CD4-positive, alpha-beta memory T cell (primary cell): ENCODE data around the gene OR7C2. TPM values are rescaled to one million over a fixed set of nuclear protein-coding genes. Genes with fewer than 3 reads are reported as not detected.

Source experiments
- CTCF ChIA-PET: fragments of 350-600 bp; sonication (Branson Sonifier 250); formaldehyde crosslinking; loops from one replicate; lab custom pipeline; 2021; ENCODE audit warnings: inconsistent platforms; ENCODE audit not compliant: partially characterized antibody; lab: Charles Lee
- POLR2A ChIA-PET: fragments of 350-600 bp; sonication (Branson Sonifier 250); formaldehyde crosslinking; loops from one replicate; lab custom pipeline; 2021; ENCODE audit not compliant: partially characterized antibody; lab: Charles Lee
- DNase-seq, 5 donors: peaks; one replicate each; pipeline versions ENCODE4 v3.0.0 to v3.0.0-alpha.2; 2020 to 2022; ENCODE audit warnings: mixed read lengths in 1 of 5
- H3K27ac ChIP-seq: one replicate; pipeline ENCODE4 v1.7.0; 2013; ENCODE audit warnings: low read depth, low read length
- H3K27me3 ChIP-seq: 2 replicates; pipeline ENCODE4 v1.7.0; 2013; ENCODE audit warnings: mild to moderate bottlenecking, low read length, moderate library complexity; ENCODE audit not compliant: insufficient read depth
- H3K36me3 ChIP-seq: 2 replicates; pipeline ENCODE4 v1.7.0; 2013; ENCODE audit warnings: mild to moderate bottlenecking, low read length, moderate library complexity; ENCODE audit not compliant: insufficient read depth
- H3K4me1 ChIP-seq: 2 replicates; pipeline ENCODE4 v1.7.0; 2013; ENCODE audit warnings: mild to moderate bottlenecking, low read length, moderate library complexity; ENCODE audit not compliant: insufficient read depth
- H3K4me3 ChIP-seq, 2 donors: one replicate each; pipeline ENCODE4 v1.7.0; 2013; ENCODE audit warnings: low read length in 2 of 2, mild to moderate bottlenecking in 1 of 2
- H3K9me3 ChIP-seq, 2 donors: one replicate each; pipeline ENCODE4 v1.7.0; 2013; ENCODE audit warnings: low read length in 2 of 2, control low read depth in 1 of 2; ENCODE audit not compliant: control insufficient read depth in 1 of 2
- H3K27ac Mint-ChIP-seq, 7 donors: one replicate each; pipeline ENCODE4 v1.8.0; 2020 to 2021; ENCODE audit warnings: mixed read lengths in 7 of 7, mild to moderate bottlenecking in 6 of 7, inconsistent platforms in 3 of 7, moderate library complexity in 3 of 7
- H3K27me3 Mint-ChIP-seq, 2 donors: one replicate each; pipeline ENCODE4 v1.8.0; 2020 to 2021; ENCODE audit warnings: mixed read lengths in 2 of 2
- H3K36me3 Mint-ChIP-seq, 2 donors: one replicate each; pipeline ENCODE4 v1.8.0; 2020 to 2021; ENCODE audit warnings: mixed read lengths in 2 of 2, inconsistent platforms in 1 of 2, mild to moderate bottlenecking in 1 of 2
- H3K4me1 Mint-ChIP-seq, 4 donors: one replicate each; pipeline ENCODE4 v1.8.0; 2020 to 2021; ENCODE audit warnings: mixed read lengths in 4 of 4, mild to moderate bottlenecking in 1 of 4
- H3K4me3 Mint-ChIP-seq, 8 donors: one replicate each; pipeline ENCODE4 v1.8.0; 2020 to 2021; ENCODE audit warnings: mixed read lengths in 8 of 8, mild to moderate bottlenecking in 7 of 8, moderate library complexity in 6 of 8, inconsistent platforms in 3 of 8
- H3K9me3 Mint-ChIP-seq, 8 donors: one replicate each; pipeline ENCODE4 v1.8.0; 2020 to 2021; ENCODE audit warnings: mixed read lengths in 8 of 8, mild to moderate bottlenecking in 5 of 8, inconsistent platforms in 3 of 8, moderate library complexity in 1 of 8
- intact Hi-C: fragments of 100-400 bp; cut with micrococcal nuclease; formaldehyde crosslinking; loops from one replicate; pipeline ENCODE4 v1.15.1; 2023
- polyA plus RNA-seq, 2 donors: library from polyadenylated mRNA; unstranded; fragments of 300-500 nt; fragmentation: Illumina TruSeq; gene quantifications; one replicate each; pipeline ENCODE4 v1.2.3, GENCODE V29; 2021
- total RNA-seq, 2 experiments: library from RNA; stranded (reverse); gene quantifications; one replicate each; pipeline ENCODE4 v1.2.3, GENCODE V29; 2021

Gene OR7C2
- total and polyA plus RNA-seq, 4 experiments from 2014 or later: not detected

DNA sequence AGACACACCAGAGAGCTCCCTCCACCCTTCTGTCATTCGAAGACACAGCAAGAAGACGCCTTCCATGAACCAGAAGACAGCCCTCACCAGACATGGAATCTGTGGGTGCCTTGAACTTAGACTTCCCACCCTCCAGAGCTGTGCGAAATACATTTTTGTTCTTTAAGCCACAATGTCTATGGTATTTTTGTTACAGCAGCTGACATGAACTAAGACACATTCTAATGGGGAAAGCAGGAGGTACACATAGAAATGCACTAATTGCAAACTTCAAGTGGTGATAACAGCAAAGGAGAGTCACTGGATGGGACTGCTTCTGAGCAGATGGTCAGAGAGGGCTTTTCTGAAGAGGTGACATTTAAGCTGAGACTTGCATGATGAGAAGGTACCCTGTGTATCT is 16.2 kb downstream of the OR7C2 start:
- Mint-ChIP-seq H3K4me1 (no peaks in the 10 kb centered on the region), H3K27ac (no peak overlapping the region), H3K27me3 (peaks cover 14 to 16% of the 10 kb centered on the region in 2 donors), H3K36me3 (peaks cover 0 to 5% of the 10 kb centered on the region in 2 donors), H3K4me3 (no peak overlapping the region), H3K9me3 (peaks cover 4 to 35% (median 16%) of the 10 kb centered on the region in 8 donors)
- no peaks in the 10 kb centered on the region for H3K4me1 ChIP-seq
- H3K36me3 ChIP-seq: no peaks in the 10 kb centered on the region
- intact Hi-C loops: no loop called here
- H3K27me3 ChIP-seq: no peaks in the 10 kb centered on the region
- POLR2A ChIA-PET: no interaction called here
- no peak for DNase-seq
- CTCF ChIA-PET: no interaction called here
- no peak overlapping the region for H3K27ac ChIP-seq
- H3K9me3 ChIP-seq: peaks cover 7 to 8% of the 10 kb centered on the region in 2 donors
- H3K4me3 ChIP-seq: no peak overlapping the region

DNA sequence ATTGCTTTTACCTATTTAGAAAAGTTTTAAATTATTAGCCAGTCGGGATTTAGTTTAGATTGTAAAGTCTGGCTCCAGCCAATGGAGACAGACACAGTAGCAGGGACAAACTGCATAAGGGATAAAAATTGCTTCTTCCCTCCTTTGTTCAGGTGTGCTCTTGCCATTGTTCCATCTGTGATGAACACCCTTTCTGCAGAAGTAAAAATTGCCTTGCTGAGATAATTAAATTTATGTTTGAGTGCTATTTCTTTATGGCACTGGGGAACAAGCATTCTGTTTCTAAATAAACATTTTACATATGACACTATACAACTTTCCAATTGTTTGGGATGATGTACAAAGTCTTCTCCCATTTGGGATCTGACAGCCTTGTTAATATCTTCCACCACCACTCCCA is 18.0 kb downstream of the OR7C2 start:
- ChIA-PET CTCF (no interaction called here), POLR2A (no interaction called here)
- Mint-ChIP-seq H3K27ac (no peak overlapping the region), H3K9me3 (peaks cover 9 to 42% (median 20%) of the 10 kb centered on the region in 8 donors), H3K4me3 (no peak overlapping the region), H3K27me3 (peaks cover 11 to 16% of the 10 kb centered on the region in 2 donors), H3K36me3 (peaks cover 0 to 5% of the 10 kb centered on the region in 2 donors), H3K4me1 (no peaks in the 10 kb centered on the region)
- intact Hi-C loops: no loop called here
- Histone ChIP-seq H3K4me3 (no peak overlapping the region), H3K27me3 (no peaks in the 10 kb centered on the region), H3K27ac (no peak overlapping the region), H3K36me3 (no peaks in the 10 kb centered on the region), H3K4me1 (no peaks in the 10 kb centered on the region), H3K9me3 (peaks cover 7 to 8% of the 10 kb centered on the region in 2 donors)
- no peak for DNase-seq

DNA sequence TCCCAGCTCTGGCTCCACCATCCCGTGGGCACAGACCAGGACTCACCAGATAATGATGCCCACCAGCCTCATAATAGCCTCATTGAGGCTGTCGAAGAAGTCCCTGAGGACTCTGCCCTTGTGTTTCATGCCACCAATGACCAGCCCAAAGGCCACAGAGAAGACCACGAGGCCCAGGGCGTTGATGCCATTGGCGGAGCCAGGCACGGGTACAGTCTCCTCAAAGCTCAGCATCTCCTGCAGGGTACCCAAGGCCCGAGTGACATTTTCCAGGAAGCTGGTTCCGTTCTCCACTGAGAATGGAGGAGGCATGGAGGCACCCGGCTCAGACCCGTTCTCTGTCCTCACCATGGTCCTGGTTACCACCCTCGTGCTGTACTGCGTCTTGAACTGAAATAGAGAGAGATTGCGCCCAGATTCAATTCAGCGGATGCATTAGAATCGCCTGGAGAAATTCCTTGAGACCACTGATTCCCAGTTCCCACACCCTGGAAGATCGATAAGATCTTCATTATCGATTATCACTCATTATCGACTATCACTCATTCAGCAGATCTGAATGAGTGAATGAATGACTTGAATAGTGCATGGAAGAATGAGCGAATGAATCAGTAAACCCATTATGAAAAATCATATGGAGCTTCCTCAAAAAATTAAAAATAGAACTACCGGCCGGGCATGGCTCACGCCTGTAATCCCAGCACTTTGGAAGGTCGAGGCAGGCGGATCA is 20.8 kb downstream of the OR7C2 start:
- CTCF ChIA-PET: no interaction called here
- no peaks in the 10 kb centered on the region for H3K4me1 Mint-ChIP-seq
- Histone ChIP-seq H3K27me3 (no peaks in the 10 kb centered on the region), H3K9me3 (peaks cover 7 to 8% of the 10 kb centered on the region in 2 donors), H3K4me1 (no peaks in the 10 kb centered on the region), H3K36me3 (no peaks in the 10 kb centered on the region), H3K27ac (no peak overlapping the region), H3K4me3 (no peak overlapping the region)
- peaks cover 9 to 30% (median 15%) of the 10 kb centered on the region in 8 donors for H3K9me3 Mint-ChIP-seq
- H3K4me3 Mint-ChIP-seq: no peak overlapping the region
- intact Hi-C loops: no loop called here
- no peak for DNase-seq
- no peak overlapping the region for H3K27ac Mint-ChIP-seq
- H3K27me3 Mint-ChIP-seq: peaks cover 4 to 12% of the 10 kb centered on the region in 2 donors
- peaks cover 0 to under 1% of the 10 kb centered on the region in 2 donors for H3K36me3 Mint-ChIP-seq
- POLR2A ChIA-PET: no interaction called here

- DNase-seq: no peak
- H3K27ac Mint-ChIP-seq: no peak overlapping the region
- no peaks in the 10 kb centered on the region for H3K36me3 ChIP-seq
- H3K4me3 Mint-ChIP-seq: no peak overlapping the region
- ChIA-PET CTCF (no interaction called here), POLR2A (no interaction called here)
- no peak overlapping the region for H3K4me3 ChIP-seq
- intact Hi-C loops: no loop called here
- H3K36me3 Mint-ChIP-seq: no peaks in the 10 kb centered on the region
- H3K27me3 ChIP-seq: no peaks in the 10 kb centered on the region
- no peak overlapping the region for H3K27ac ChIP-seq
- no peaks in the 10 kb centered on the region for H3K9me3 ChIP-seq
- peaks cover 11 to 17% of the 10 kb centered on the region in 2 donors for H3K27me3 Mint-ChIP-seq
- no peaks in the 10 kb centered on the region for H3K4me1 Mint-ChIP-seq
- H3K4me1 ChIP-seq: no peaks in the 10 kb centered on the region
- H3K9me3 Mint-ChIP-seq: peaks cover 0 to 3% (median 1%) of the 10 kb centered on the region in 8 donors
Observed at GRCh38 chr19:14968247-14968646, 27.0 kb downstream of the OR7C2 start.

- Histone ChIP-seq H3K27ac (no peak overlapping the region), H3K4me3 (no peak overlapping the region), H3K36me3 (no peaks in the 10 kb centered on the region), H3K4me1 (no peaks in the 10 kb centered on the region), H3K27me3 (no peaks in the 10 kb centered on the region), H3K9me3 (no peaks in the 10 kb centered on the region)
- no peak overlapping the region for H3K27ac Mint-ChIP-seq
- no peak for DNase-seq
- H3K4me3 Mint-ChIP-seq: no peak overlapping the region
- H3K4me1 Mint-ChIP-seq: no peaks in the 10 kb centered on the region
- POLR2A ChIA-PET: no interaction called here
- intact Hi-C loops: no loop called here
- H3K27me3 Mint-ChIP-seq: peaks cover 16 to 24% of the 10 kb centered on the region in 2 donors
- CTCF ChIA-PET: no interaction called here
- H3K36me3 Mint-ChIP-seq: no peaks in the 10 kb centered on the region
- no peaks in the 10 kb centered on the region for H3K9me3 Mint-ChIP-seq
Observed at GRCh38 chr19:14971474-14971873, 30.2 kb downstream of the OR7C2 start.

GRCh38 chr19:14972676-14973075 is 31.4 kb downstream of the OR7C2 start:
- no peak overlapping the region for H3K27ac ChIP-seq
- intact Hi-C loops: no loop called here
- no peak for DNase-seq
- Mint-ChIP-seq H3K27ac (no peak overlapping the region), H3K4me3 (no peak overlapping the region), H3K27me3 (peaks cover 16 to 31% of the 10 kb centered on the region in 2 donors), H3K36me3 (no peaks in the 10 kb centered on the region), H3K9me3 (no peaks in the 10 kb centered on the region), H3K4me1 (no peaks in the 10 kb centered on the region)
- ChIA-PET CTCF (no interaction called here), POLR2A (no interaction called here)
- H3K4me3 ChIP-seq: no peak overlapping the region
- H3K36me3 ChIP-seq: no peaks in the 10 kb centered on the region
- H3K9me3 ChIP-seq: no peaks in the 10 kb centered on the region
- H3K27me3 ChIP-seq: peaks cover 6% of the 10 kb centered on the region
- H3K4me1 ChIP-seq: no peaks in the 10 kb centered on the region

DNA sequence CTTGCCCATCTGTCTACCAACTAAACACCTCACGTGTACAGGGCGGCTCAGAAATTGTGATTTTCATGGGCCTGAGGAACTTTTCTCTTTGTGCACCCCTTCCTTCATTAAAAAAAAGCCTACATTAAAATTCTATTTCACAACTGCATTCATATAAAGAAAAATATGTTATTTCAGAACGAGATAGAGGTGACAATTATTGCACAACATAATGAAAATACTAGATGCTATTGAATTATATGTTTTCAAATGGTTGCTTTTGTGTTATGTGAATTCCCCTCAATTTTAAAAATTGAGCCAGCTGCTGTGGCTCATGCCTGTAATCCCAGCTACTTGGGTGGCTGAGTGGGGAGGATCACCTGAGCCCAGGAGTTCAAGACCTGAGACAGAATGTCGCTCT is 33.2 kb downstream of the OR7C2 start:
- Mint-ChIP-seq H3K27me3 (peaks cover 27 to 40% of the 10 kb centered on the region in 2 donors), H3K4me3 (no peak overlapping the region), H3K4me1 (peaks cover 3 to 11% (median 7%) of the 10 kb centered on the region in 4 donors), H3K9me3 (no peaks in the 10 kb centered on the region), H3K27ac (no peak overlapping the region), H3K36me3 (no peaks in the 10 kb centered on the region)
- Histone ChIP-seq H3K4me3 (no peak overlapping the region), H3K4me1 (no peaks in the 10 kb centered on the region), H3K9me3 (no peaks in the 10 kb centered on the region), H3K27ac (no peak overlapping the region), H3K36me3 (no peaks in the 10 kb centered on the region), H3K27me3 (peaks cover 17% of the 10 kb centered on the region)
- intact Hi-C loops: no loop called here
- DNase-seq: no peak
- POLR2A ChIA-PET: no interaction called here
- CTCF ChIA-PET: no interaction called here
